Activated T-helper 1 cell treated with anti-CD3 and anti-CD28 coated beads, Interleukin-12 subunit alpha, Interleukin-12 subunit beta, Interleukin-2, Interleukin-4 antibody, amounts not matched to agents 30 ng/mL and 10 ng/mL and 1 ng/mL, durations not matched to agents 14 hours and 24 hours and 36 hours (primary cell): ENCODE data around the gene CLEC2B. TPM values are rescaled to one million over a fixed set of nuclear protein-coding genes. Genes with fewer than 3 reads are reported as not detected.
"Not testable (repeated sequence)": the region's sequence is repeated elsewhere in the genome, so short reads cannot be mapped to it uniquely, and the experiment has no call there.

Experiments
- DNase-seq: peaks from one replicate; pipeline ENCODE4 v3.0.0; 2021; ENCODE audit warnings: low spot score
- H3K27ac Mint-ChIP-seq: one replicate; pipeline ENCODE4 v1.8.0; 2021; ENCODE audit warnings: mild to moderate bottlenecking, mixed read lengths
- H3K27me3 Mint-ChIP-seq: one replicate; pipeline ENCODE4 v1.8.0; 2022; ENCODE audit warnings: mild to moderate bottlenecking, moderate library complexity, mixed read lengths; ENCODE audit not compliant: insufficient read depth
- H3K36me3 Mint-ChIP-seq: one replicate; pipeline ENCODE4 v1.8.0; 2021; ENCODE audit warnings: low read depth, mixed read lengths
- H3K4me1 Mint-ChIP-seq: one replicate; pipeline ENCODE4 v1.8.0; 2021; ENCODE audit warnings: low read depth, mixed read lengths
- H3K4me3 Mint-ChIP-seq: one replicate; pipeline ENCODE4 v1.8.0; 2021; ENCODE audit warnings: mild to moderate bottlenecking, moderate library complexity, mixed read lengths
- H3K9me3 Mint-ChIP-seq: one replicate; pipeline ENCODE4 v1.8.0; 2021; ENCODE audit warnings: mixed read lengths
- intact Hi-C: fragments of 100-400 bp; cut with micrococcal nuclease; formaldehyde crosslinking; loops from one replicate; pipeline ENCODE4 v1.15.1; 2024
- total RNA-seq: library from RNA; stranded (reverse); gene quantifications from 2 replicates; pipeline ENCODE4 v1.2.3, GENCODE V29; 2022

Gene CLEC2B
- total RNA-seq, 1 donor from 2014 or later, result 13.1 TPM

DNA sequence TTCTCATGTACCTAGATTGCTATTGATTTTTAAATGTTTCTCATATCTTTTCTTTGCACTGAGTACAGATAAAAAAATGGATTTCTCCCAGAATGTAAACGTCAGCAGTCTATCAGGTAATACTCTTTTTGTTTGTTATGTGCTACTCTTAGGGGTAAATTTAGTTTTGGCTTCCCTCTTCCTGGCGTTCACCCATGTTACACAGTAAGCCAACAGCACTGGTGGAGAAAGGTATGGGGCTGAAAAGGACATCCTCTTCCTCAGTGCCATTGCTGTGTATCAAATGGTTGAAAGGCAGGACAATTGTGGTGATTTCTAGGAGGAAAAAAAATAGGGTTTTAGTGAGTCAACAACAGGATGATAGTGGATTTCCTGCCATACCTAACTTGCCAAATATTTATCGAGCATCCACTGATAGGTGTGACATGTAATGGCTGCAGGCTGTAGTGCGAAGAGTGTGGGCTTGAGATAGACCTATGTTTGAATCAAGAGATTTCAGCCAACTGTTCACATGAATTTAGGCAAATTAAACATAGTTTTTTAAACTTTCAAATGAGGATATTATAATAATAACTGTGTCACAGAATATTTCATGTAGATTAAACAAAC lies 19.6 kb upstream of the CLEC2B start:
- intact Hi-C loops, result no loop called here
- Mint-ChIP-seq H3K27ac (no peak overlapping the region), H3K27me3 (peaks cover 9% of the 10 kb centered on the region), H3K4me3 (no peak overlapping the region), H3K9me3 (no peaks in the 10 kb centered on the region), H3K4me1 (peaks cover 7% of the 10 kb centered on the region), H3K36me3 (no peaks in the 10 kb centered on the region)
- DNase-seq, result no peak

DNA sequence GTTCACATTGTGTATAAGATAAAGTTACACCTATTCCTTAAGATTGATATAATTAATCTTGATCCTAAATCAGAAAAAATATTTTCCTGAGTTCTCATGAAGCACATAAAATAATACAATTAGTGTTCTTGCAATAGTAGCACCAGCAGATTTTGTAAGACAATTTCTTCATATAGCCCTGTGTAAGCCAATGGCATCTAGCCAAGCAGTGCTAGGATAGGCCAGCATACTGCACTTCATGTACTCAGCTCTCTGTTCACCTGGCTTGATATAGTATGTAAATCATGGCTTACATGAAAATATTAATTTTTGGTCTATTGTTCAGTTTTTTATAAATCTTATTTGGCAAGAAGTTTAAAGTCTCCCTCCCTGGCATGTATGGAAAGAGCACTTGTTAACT lies 14.0 kb upstream of the CLEC2B start:
- H3K27ac Mint-ChIP-seq, result no peak overlapping the region
- intact Hi-C loops, result no loop called here
- no peaks in the 10 kb centered on the region for H3K36me3 Mint-ChIP-seq
- no peak overlapping the region for H3K4me3 Mint-ChIP-seq
- no peak for DNase-seq
- peaks cover 17% of the 10 kb centered on the region for H3K4me1 Mint-ChIP-seq
- no peaks in the 10 kb centered on the region for H3K9me3 Mint-ChIP-seq
- H3K27me3 Mint-ChIP-seq, result peaks cover 2% of the 10 kb centered on the region

DNA sequence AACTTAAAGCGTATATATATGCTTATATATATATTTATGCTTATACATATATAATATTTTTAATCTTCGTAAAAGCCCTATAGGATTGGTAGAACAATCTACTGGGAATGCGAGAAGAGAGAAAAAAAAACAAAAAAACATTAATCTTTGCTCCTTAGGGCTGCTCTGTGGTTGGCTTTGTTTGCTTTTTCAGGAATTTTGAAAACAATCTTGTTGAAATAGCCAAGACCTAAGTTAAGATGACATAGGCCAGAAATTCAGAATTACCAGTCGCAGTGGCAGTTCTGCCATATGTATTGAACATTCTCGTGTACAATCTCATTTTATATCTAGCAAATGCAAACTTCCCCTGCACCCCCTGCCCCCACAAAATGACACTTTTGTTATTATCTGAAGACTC lies 12.8 kb upstream of the CLEC2B start:
- H3K27me3 Mint-ChIP-seq, result no peaks in the 10 kb centered on the region
- no peak overlapping the region for H3K27ac Mint-ChIP-seq
- H3K9me3 Mint-ChIP-seq, result no peaks in the 10 kb centered on the region
- peaks cover 17% of the 10 kb centered on the region for H3K4me1 Mint-ChIP-seq
- intact Hi-C loops, result no loop called here
- H3K4me3 Mint-ChIP-seq, result no peak overlapping the region
- no peaks in the 10 kb centered on the region for H3K36me3 Mint-ChIP-seq
- no peak for DNase-seq

DNA sequence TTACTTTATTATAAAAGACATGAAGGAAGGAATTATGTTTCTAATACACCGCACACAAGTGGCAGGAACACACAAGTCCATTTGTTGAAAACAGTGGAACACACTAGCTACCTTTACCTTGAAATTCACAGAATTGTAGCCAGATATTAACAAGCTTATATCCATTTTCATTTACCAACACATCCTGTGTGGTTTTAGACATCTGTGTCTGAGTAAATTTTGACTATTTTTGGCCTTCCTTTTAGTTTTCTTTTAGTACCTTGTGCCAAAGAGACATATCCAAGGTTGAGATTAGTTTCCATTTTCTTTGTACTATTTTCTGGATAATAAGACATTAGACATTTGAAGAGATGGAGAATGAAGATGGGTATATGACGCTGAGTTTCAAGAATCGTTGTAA lies 12.1 kb upstream of the CLEC2B start, which contains the start of gene KLRF2:
TSS of gene KLRF2 (plus strand) at position 244 of the 400 bp plus-strand sequence. CDS start at position 351, 107 bp downstream.
- no peak within 1 kb of the TSS for H3K27ac Mint-ChIP-seq
- intact Hi-C loops, result no loop called here
- no peaks in the 10 kb centered on the region for H3K9me3 Mint-ChIP-seq
- peaks cover 17% of the 10 kb centered on the region for H3K4me1 Mint-ChIP-seq
- H3K27me3 Mint-ChIP-seq, result no peaks in the 10 kb centered on the region
- no peak for DNase-seq
- H3K4me3 Mint-ChIP-seq, result no peak within 1 kb of the TSS
- H3K36me3 Mint-ChIP-seq, result no peaks in the 10 kb centered on the region

DNA sequence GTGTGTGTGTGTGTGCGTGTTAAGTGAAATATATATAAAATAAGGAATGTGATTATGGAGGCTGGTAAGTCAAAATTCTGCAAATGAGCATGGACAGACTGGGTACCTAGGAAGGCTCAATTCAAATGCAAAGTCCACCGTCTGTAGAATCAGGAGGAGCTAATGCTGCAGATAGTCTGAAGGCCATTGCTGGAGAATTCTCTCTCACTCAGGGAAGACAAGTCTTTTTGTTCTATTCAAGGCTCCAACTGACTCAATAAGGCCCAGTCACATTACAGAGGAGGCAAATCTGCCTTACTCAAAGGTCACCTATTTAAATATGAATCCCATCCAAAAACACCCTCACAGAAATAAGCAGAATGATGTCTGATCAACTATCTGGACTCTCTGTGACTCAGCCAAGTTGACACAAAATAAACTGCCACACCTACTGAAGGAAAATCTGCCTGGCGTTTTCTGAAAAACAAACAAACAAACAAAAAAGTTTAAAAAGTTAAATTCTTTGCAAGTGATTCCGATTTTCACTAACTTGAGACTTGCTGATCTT lies 11.5 kb upstream of the CLEC2B start:
- peaks cover 17% of the 10 kb centered on the region for H3K4me1 Mint-ChIP-seq
- no peaks in the 10 kb centered on the region for H3K27me3 Mint-ChIP-seq
- no peaks in the 10 kb centered on the region for H3K36me3 Mint-ChIP-seq
- no peak overlapping the region for H3K4me3 Mint-ChIP-seq
- no peak overlapping the region for H3K27ac Mint-ChIP-seq
- intact Hi-C loops, result no loop called here
- H3K9me3 Mint-ChIP-seq, result no peaks in the 10 kb centered on the region
- no peak for DNase-seq

DNA sequence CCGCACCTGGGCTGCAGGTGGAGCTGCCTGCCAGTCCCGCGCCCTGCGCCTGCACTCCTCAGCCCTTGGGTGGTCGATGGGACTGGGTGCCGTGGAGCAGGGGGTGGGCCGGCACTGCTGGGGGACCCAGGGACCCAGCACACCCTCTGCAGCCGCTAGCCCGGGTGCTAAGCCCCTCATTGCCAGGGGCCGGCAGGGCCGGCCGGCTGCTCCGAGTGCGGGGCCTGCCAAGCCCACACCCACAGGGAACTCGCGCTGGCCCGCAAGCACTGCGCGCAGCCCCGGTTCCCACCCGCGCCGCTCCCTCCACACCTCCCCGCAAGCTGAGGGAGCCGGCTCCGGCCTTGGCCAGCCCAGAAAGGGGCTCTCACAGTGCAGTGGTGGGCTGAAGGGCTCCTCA lies 7.0 kb upstream of the CLEC2B start:
- DNase-seq, H3K27ac Mint-ChIP-seq, H3K4me3 Mint-ChIP-seq, H3K36me3 Mint-ChIP-seq, intact Hi-C loops, H3K9me3 Mint-ChIP-seq, H3K27me3 Mint-ChIP-seq: not testable (repeated sequence)
- peaks cover 21% of the 10 kb centered on the region for H3K4me1 Mint-ChIP-seq

DNA sequence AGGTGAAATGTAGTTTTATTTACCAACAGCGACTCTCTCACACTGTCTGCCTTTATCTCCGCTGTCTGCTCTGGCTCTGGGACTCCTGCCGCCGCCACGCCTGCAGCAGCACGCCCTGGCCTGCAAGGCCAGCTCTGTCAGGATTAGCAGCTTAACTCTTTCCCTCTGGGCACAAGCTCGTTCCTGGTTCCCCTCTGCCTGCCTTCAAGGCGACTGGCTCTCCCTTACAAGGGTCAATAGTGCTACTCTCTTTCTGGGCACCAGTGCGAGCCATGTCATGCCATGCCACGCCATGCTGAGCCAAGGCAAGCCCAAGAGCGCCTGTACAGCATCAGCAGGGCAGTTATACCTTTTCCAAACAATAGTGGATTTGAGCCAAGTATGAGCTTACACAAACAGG lies 3.6 kb upstream of the CLEC2B start:
- Mint-ChIP-seq H3K4me1 (peaks cover 23% of the 10 kb centered on the region), H3K27ac (peak overlapping the region; percentile 5), H3K36me3 (no peaks in the 10 kb centered on the region), H3K9me3 (no peaks in the 10 kb centered on the region), H3K4me3 (no peak overlapping the region), H3K27me3 (no peaks in the 10 kb centered on the region)
- intact Hi-C loops, result no loop called here
- no peak for DNase-seq

DNA sequence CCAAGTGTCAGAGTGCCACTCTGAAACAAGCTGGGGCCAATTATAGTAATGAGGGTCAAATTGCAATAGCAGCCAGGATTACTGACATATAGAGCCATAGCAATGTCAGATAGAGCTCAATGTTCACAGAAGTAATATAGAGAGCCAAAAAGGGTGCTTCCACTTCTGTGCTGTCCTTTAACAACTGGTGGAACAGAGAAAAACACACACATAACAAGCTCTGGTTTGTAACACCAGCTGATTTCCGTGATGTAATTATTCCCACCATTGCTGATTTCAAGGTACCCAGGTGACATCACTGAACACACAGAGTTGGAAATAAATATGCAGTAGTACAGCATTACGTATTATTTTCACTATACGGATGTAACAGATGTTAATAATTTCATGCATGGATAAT lies 3.0 kb upstream of the CLEC2B start:
- intact Hi-C loops, result no loop called here
- no peak overlapping the region for H3K27ac Mint-ChIP-seq
- H3K4me1 Mint-ChIP-seq, result peaks cover 23% of the 10 kb centered on the region
- DNase-seq, result no peak
- no peaks in the 10 kb centered on the region for H3K9me3 Mint-ChIP-seq
- H3K36me3 Mint-ChIP-seq, result no peaks in the 10 kb centered on the region
- no peaks in the 10 kb centered on the region for H3K27me3 Mint-ChIP-seq
- no peak overlapping the region for H3K4me3 Mint-ChIP-seq

DNA sequence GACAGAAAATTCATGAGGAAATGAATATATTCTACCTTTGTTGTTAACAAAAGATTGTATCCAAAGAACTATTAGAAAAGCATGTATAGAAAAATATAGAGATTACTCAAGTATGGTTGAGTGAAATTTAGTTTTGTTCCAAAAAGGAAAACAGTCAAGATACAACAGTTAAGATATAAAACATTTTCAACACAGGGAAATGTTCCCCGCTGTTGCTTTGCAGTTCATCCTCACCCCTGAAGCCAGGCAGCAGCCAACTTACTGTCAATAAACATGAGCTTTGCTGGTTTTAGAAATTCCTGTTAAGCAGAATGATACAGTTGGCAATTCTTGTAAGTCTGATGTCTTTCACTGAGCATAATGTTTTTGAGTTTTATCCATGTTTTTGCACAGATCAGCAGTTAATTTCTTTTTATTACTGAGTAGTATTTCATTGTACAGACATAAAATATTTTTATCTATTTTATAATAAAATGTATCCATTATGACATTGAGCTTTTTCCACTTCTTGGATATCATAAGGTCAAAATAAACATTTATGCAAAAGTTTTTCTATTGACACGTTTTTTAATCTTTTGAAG lies 1.2 kb upstream of the CLEC2B start:
- DNase-seq, result no peak
- Mint-ChIP-seq H3K4me3 (peak overlapping the region; percentile 93), H3K27ac (peak overlapping the region; percentile 97), H3K27me3 (no peaks in the 10 kb centered on the region), H3K9me3 (no peaks in the 10 kb centered on the region), H3K4me1 (peaks cover 36% of the 10 kb centered on the region), H3K36me3 (peaks cover 3% of the 10 kb centered on the region)
- intact Hi-C loops, result no loop called here

DNA sequence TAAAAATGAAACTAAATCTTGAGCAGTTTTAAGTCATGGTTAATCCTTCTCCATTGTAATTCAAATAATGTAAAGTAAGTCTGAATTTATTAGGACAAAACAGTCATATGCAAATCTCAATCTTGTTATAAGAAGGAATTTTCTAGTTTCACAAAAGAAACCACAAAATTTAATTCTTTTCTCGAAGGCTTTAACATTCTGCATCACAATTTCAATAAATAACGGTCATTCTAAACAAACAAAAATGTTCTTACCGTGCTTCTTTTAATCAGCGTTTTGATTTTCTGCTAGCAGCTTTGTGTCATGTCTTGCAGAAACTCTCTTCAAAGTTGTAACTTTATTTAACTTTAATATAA lies 225 bp downstream of the CLEC2B start:
- no peak for DNase-seq
- intact Hi-C loops, result loop anchor here (1.0 to 5.0 kb wide), 16 partner anchors 55 to 922 kb away; partner anchors contain the start of genes GABARAPL1, M6PR and YBX3
- Mint-ChIP-seq H3K27me3 (no peaks in the 10 kb centered on the region), H3K4me3 (peak overlapping the region; percentile 93), H3K27ac (peak overlapping the region; percentile 97), H3K36me3 (peaks cover 8% of the 10 kb centered on the region), H3K9me3 (peaks cover 3% of the 10 kb centered on the region), H3K4me1 (peaks cover 51% of the 10 kb centered on the region)

DNA sequence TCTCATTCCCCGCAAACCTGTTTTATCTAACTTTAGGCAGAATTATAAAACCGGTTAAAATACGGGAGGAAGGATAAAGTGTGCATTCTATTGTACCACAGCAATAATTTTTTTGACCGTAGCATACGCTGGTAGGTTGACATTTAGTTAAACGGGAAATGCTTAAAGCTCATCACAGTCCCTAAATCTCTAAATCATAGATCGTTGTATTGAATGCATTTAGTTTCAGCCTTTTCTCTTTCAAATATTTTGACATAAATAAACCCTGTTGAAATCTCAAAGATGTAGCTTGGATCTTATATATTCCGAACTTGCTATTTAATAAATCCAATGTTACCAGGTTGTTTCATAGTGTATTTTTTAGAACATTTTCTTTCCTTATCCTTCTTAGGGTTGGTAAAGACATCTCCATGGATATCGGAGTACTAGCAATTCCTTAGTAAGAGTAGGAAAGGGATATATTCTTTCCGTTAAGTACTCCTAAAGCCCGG lies 798 bp downstream of the CLEC2B start:
- Mint-ChIP-seq H3K27me3 (no peaks in the 10 kb centered on the region), H3K36me3 (peaks cover 13% of the 10 kb centered on the region), H3K27ac (peak overlapping the region; percentile 97), H3K9me3 (peaks cover 9% of the 10 kb centered on the region), H3K4me3 (peak overlapping the region; percentile 93), H3K4me1 (peaks cover 56% of the 10 kb centered on the region)
- intact Hi-C loops, result loop anchor here (2.0 to 5.0 kb wide), 7 partner anchors 118 to 921 kb away; partner anchors contain the start of genes M6PR and YBX3
- DNase-seq, result no peak

DNA sequence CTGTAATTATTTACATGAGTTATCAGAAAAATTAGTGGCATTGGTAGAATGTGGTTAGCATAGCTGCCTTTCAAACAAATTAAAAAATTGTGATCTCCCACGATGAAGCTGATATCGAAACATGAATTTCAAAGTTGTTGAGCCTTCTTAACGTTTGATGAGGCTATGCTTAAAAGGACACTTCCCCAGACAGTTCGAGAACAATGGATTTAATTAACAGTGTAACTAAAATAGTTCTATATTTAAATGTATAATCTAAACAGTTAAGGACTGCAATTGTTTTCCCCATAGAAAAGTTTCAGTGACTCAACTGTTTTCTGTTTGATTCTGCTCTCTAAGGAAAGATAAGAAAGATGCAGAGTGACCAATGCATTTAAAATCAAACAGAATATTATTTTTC lies 1.6 kb downstream of the CLEC2B start:
- Mint-ChIP-seq H3K4me3 (peak overlapping the region; percentile 84), H3K27ac (peak overlapping the region; percentile 92), H3K4me1 (peaks cover 65% of the 10 kb centered on the region)

DNA sequence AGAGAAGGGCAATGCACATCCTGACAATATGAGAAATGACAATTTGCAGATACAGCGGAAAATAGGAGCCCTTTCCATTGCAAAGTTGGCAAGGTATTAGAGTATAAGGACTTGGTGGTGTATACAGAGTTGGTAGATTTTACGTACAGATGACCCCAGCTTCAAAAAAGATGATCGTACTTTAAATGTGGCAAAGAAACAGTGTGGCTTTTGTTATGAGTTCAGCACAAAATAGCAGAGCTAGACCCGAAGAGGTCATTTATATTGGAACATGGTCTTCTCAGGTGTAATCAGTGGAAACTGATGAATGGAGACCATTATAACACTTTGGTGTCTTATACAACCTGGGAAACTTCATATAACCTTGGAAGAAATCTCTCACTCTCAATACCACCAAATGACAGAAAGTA lies 2.3 kb downstream of the CLEC2B start:
- H3K27me3 Mint-ChIP-seq, result no peaks in the 10 kb centered on the region
- H3K36me3 Mint-ChIP-seq, result peaks cover 27% of the 10 kb centered on the region
- intact Hi-C loops, result loop anchor here (2.0 to 5.0 kb wide), 5 partner anchors 198 to 920 kb away; partner anchors contain the start of genes CLEC2D, M6PR and YBX3
- H3K9me3 Mint-ChIP-seq, result peaks cover 20% of the 10 kb centered on the region
- H3K4me3 Mint-ChIP-seq, result peak overlapping the region; percentile 84
- H3K4me1 Mint-ChIP-seq, result peaks cover 65% of the 10 kb centered on the region
- peak overlapping the region; percentile 94 for H3K27ac Mint-ChIP-seq
- no peak for DNase-seq

More for the DNA sequence above, 1.6 kb downstream of the CLEC2B start:
- no peaks in the 10 kb centered on the region for H3K27me3 Mint-ChIP-seq
- intact Hi-C loops, result loop anchor here (2.0 to 5.0 kb wide), 5 partner anchors 199 to 920 kb away; partner anchors contain the start of genes CLEC2D, M6PR and YBX3
- DNase-seq, result no peak
- peaks cover 22% of the 10 kb centered on the region for H3K36me3 Mint-ChIP-seq
- H3K9me3 Mint-ChIP-seq, result peaks cover 17% of the 10 kb centered on the region
